Stimulated activated CD4-positive, alpha-beta T cell treated with anti-CD3 and anti-CD28 coated beads, TNF-alpha, amount 100 ng/mL, for 1 hour (primary cell): ENCODE results near the gene ZNF549.

Experiments used
- DNase-seq, 3 donors: peaks; one replicate each; pipeline ENCODE4 v3.0.0-alpha.2; 2020; ENCODE audit warnings: low read depth in 3 of 3, low spot score in 1 of 3

Gene ZNF549

GRCh38 chr19:57566396-57567265 is 39.5 kb downstream of the ZNF549 start:
- DNase-seq = no peak

- no peak for DNase-seq
Measured at GRCh38 chr19:57570707-57571106, 43.6 kb downstream of the ZNF549 start.

- DNase-seq = no peak
Measured at GRCh38 chr19:57572415-57572947, 45.3 kb downstream of the ZNF549 start.

- DNase-seq = no peak
Measured at GRCh38 chr19:57576661-57577060, 49.5 kb downstream of the ZNF549 start.

GRCh38 chr19:57578487-57579205 is 51.5 kb downstream of the ZNF549 start, which contains the start of gene ZNF416:
ZNF416 (minus strand) TSS chr19:57578911; CDS start chr19:57578704, 207 bp downstream.
- DNase-seq = peak; percentile 77 to 92 (median 88)

GRCh38 chr19:57583104-57583520 is 56.0 kb downstream of the ZNF549 start:
- no peak for DNase-seq

GRCh38 chr19:57583521-57584416 is 56.6 kb downstream of the ZNF549 start, which contains the start of gene ZIK1:
ZIK1 (plus strand) TSS chr19:57584145; CDS start chr19:57584357, 212 bp downstream.
- DNase-seq = peak; percentile 60 to 69 (median 67)

- no peak for DNase-seq
Measured at GRCh38 chr19:57587529-57587928, 60.4 kb downstream of the ZNF549 start.

GRCh38 chr19:57599377-57599760 is 72.2 kb downstream of the ZNF549 start:
- no peak for DNase-seq

- peak; percentile 66 to 79 (median 67) for DNase-seq
Measured at GRCh38 chr19:57599761-57600383, 72.7 kb downstream of the ZNF549 start, which contains the start of gene ZNF530. ZNF530 (plus strand) TSS chr19:57599885; CDS start chr19:57604346, 4,461 bp downstream.

- no peak for DNase-seq
Measured at GRCh38 chr19:57606931-57607330, 79.8 kb downstream of the ZNF549 start.
